ENCODE results near the gene SDCCAG8.

Gene SDCCAG8

GRCh38 chr1:243378669-243379068, 122.8 kb downstream of the SDCCAG8 start:
- no peak for DNase-seq (ENCODE audit: low read depth, low spot score)
- Histone ChIP-seq H3K4me3 (no peak overlapping the region), H3K27ac (no peak overlapping the region), H3K36me3 (ENCODE audit: insufficient read depth, low read length) (no peaks in the 10 kb centered on the region; the same call in 1 of the 2 replicates), H3K9ac (ENCODE audit: insufficient read length) (no peak overlapping the region), H3K9me3 (ENCODE audit: low read depth, low read length) (no peaks in the 10 kb centered on the region)
- TF ChIP-seq POLR2AphosphoS5 (IDR thresholded peaks at IDR 0.05; ENCODE audit: borderline replicate concordance, low read depth, low read length) (no peak), FOXP2 (optimal IDR thresholded peaks at IDR 0.05; ENCODE audit: control extremely low read depth, extremely low read length, insufficient read depth) (no peak), EZH2 (IDR thresholded peaks at IDR 0.05) (no peak)

- no peak for DNase-seq (ENCODE audit: low read depth, low spot score)
- H3K4me3 ChIP-seq, result no peak overlapping the region
- TF ChIP-seq POLR2AphosphoS5 (IDR thresholded peaks at IDR 0.05; ENCODE audit: borderline replicate concordance, low read depth, low read length), result no peak
- TF ChIP-seq FOXP2 (optimal IDR thresholded peaks at IDR 0.05; ENCODE audit: control extremely low read depth, extremely low read length, insufficient read depth), result no peak
- no peak for TF ChIP-seq EZH2 (IDR thresholded peaks at IDR 0.05)
- H3K36me3 ChIP-seq (ENCODE audit: insufficient read depth, low read length), result no peaks in the 10 kb centered on the region; the same call in 1 of the 2 replicates
- no peak overlapping the region for H3K9ac ChIP-seq (ENCODE audit: insufficient read length)
- no peak overlapping the region for H3K27ac ChIP-seq
- H3K9me3 ChIP-seq (ENCODE audit: low read depth, low read length), result no peaks in the 10 kb centered on the region
Measured at GRCh38 chr1:243379208-243379607, 123.4 kb downstream of the SDCCAG8 start.

- Histone ChIP-seq H3K9ac (ENCODE audit: insufficient read length) (no peak overlapping the region), H3K36me3 (ENCODE audit: insufficient read depth, low read length) (no peaks in the 10 kb centered on the region; the same call in 1 of the 2 replicates), H3K9me3 (ENCODE audit: low read depth, low read length) (no peaks in the 10 kb centered on the region), H3K4me3 (no peak overlapping the region), H3K27ac (no peak overlapping the region)
- DNase-seq (ENCODE audit: low read depth, low spot score), result no peak
- no peak for TF ChIP-seq EZH2 (IDR thresholded peaks at IDR 0.05)
Measured at GRCh38 chr1:243379706-243380105, 123.9 kb downstream of the SDCCAG8 start.

GRCh38 chr1:243388276-243388675, 132.4 kb downstream of the SDCCAG8 start:
- Histone ChIP-seq H3K4me3 (no peak overlapping the region), H3K9me3 (ENCODE audit: low read depth, low read length) (no peaks in the 10 kb centered on the region), H3K9ac (ENCODE audit: insufficient read length) (no peak overlapping the region), H3K36me3 (ENCODE audit: insufficient read depth, low read length) (no peaks in the 10 kb centered on the region), H3K27ac (no peak overlapping the region)
- no peak for TF ChIP-seq FOXP2 (optimal IDR thresholded peaks at IDR 0.05; ENCODE audit: control extremely low read depth, extremely low read length, insufficient read depth)
- no peak for TF ChIP-seq POLR2AphosphoS5 (IDR thresholded peaks at IDR 0.05; ENCODE audit: borderline replicate concordance, low read depth, low read length)
- TF ChIP-seq EZH2 (IDR thresholded peaks at IDR 0.05), result no peak
- no peak for DNase-seq (ENCODE audit: low read depth, low spot score)

- Histone ChIP-seq H3K36me3 (ENCODE audit: insufficient read depth, low read length) (no peaks in the 10 kb centered on the region), H3K27ac (no peak overlapping the region)
- no peak for DNase-seq (ENCODE audit: low read depth, low spot score)
Measured at GRCh38 chr1:243390162-243390791, 134.4 kb downstream of the SDCCAG8 start.

GRCh38 chr1:243391355-243391754, 135.5 kb downstream of the SDCCAG8 start:
- Histone ChIP-seq H3K9me3 (ENCODE audit: low read depth, low read length) (no peaks in the 10 kb centered on the region), H3K36me3 (ENCODE audit: insufficient read depth, low read length) (no peaks in the 10 kb centered on the region), H3K9ac (ENCODE audit: insufficient read length) (no peak overlapping the region), H3K27ac (no peak overlapping the region), H3K4me3 (no peak overlapping the region)
- no peak for TF ChIP-seq EZH2 (IDR thresholded peaks at IDR 0.05)
- TF ChIP-seq FOXP2 (optimal IDR thresholded peaks at IDR 0.05; ENCODE audit: control extremely low read depth, extremely low read length, insufficient read depth), result no peak
- TF ChIP-seq POLR2AphosphoS5 (IDR thresholded peaks at IDR 0.05; ENCODE audit: borderline replicate concordance, low read depth, low read length), result no peak
- DNase-seq (ENCODE audit: low read depth, low spot score), result no peak

More at GRCh38 chr1:243390162-243390791, 134.4 kb downstream of the SDCCAG8 start:
- H3K4me3 ChIP-seq, result no peak overlapping the region
- no peak overlapping the region for H3K9ac ChIP-seq (ENCODE audit: insufficient read length)
- H3K9me3 ChIP-seq (ENCODE audit: low read depth, low read length), result no peaks in the 10 kb centered on the region
- TF ChIP-seq FOXP2 (optimal IDR thresholded peaks at IDR 0.05; ENCODE audit: control extremely low read depth, extremely low read length, insufficient read depth) (no peak), POLR2AphosphoS5 (IDR thresholded peaks at IDR 0.05; ENCODE audit: borderline replicate concordance, low read depth, low read length) (no peak), EZH2 (IDR thresholded peaks at IDR 0.05) (no peak)

- no peak overlapping the region for H3K4me3 ChIP-seq
- TF ChIP-seq FOXP2 (optimal IDR thresholded peaks at IDR 0.05; ENCODE audit: control extremely low read depth, extremely low read length, insufficient read depth), result no peak
- no peak for TF ChIP-seq EZH2 (IDR thresholded peaks at IDR 0.05)
- no peak for TF ChIP-seq POLR2AphosphoS5 (IDR thresholded peaks at IDR 0.05; ENCODE audit: borderline replicate concordance, low read depth, low read length)
- no peaks in the 10 kb centered on the region for H3K9me3 ChIP-seq (ENCODE audit: low read depth, low read length)
- no peaks in the 10 kb centered on the region for H3K36me3 ChIP-seq (ENCODE audit: insufficient read depth, low read length)
- DNase-seq (ENCODE audit: low read depth, low spot score), result no peak
- H3K9ac ChIP-seq (ENCODE audit: insufficient read length), result no peak overlapping the region
- no peak overlapping the region for H3K27ac ChIP-seq
Measured at GRCh38 chr1:243393096-243393495, 137.3 kb downstream of the SDCCAG8 start.

- H3K36me3 ChIP-seq (ENCODE audit: insufficient read depth, low read length), result no peaks in the 10 kb centered on the region
- no peak overlapping the region for H3K9ac ChIP-seq (ENCODE audit: insufficient read length)
- no peak overlapping the region for H3K4me3 ChIP-seq
- no peak for DNase-seq (ENCODE audit: low read depth, low spot score)
- H3K27ac ChIP-seq, result no peak overlapping the region
- no peaks in the 10 kb centered on the region for H3K9me3 ChIP-seq (ENCODE audit: low read depth, low read length)
- TF ChIP-seq POLR2AphosphoS5 (IDR thresholded peaks at IDR 0.05; ENCODE audit: borderline replicate concordance, low read depth, low read length), result no peak
- TF ChIP-seq EZH2 (IDR thresholded peaks at IDR 0.05), result no peak
- no peak for TF ChIP-seq FOXP2 (optimal IDR thresholded peaks at IDR 0.05; ENCODE audit: control extremely low read depth, extremely low read length, insufficient read depth)
Measured at GRCh38 chr1:243394066-243394465, 138.2 kb downstream of the SDCCAG8 start.

Data from SK-N-MC (cell line).